PFSK-1 (cell line): Measurements from ENCODE around the gene ZDHHC1.

Source experiments
- FOXP2 ChIP-seq: optimal IDR thresholded peaks from 2 replicates; pipeline ENCODE3; 2011; ENCODE audit warnings: borderline replicate concordance, control low read depth, inconsistent platforms; ENCODE audit not compliant: insufficient read depth; ENCODE audit errors: extremely low read length, extremely low read depth
- POLR2AphosphoS5 ChIP-seq: IDR thresholded peaks from 2 replicates; pipeline ENCODE4 v1.6.1; 2012; ENCODE audit warnings: low read depth, mild to moderate bottlenecking, control low read depth, low read length, moderate library complexity
- SIN3A ChIP-seq: IDR thresholded peaks from 2 replicates; pipeline ENCODE4 v1.6.1; 2012; ENCODE audit warnings: mild to moderate bottlenecking, low read length, moderate library complexity, borderline replicate concordance; ENCODE audit not compliant: insufficient read depth
- TAF1 ChIP-seq: IDR thresholded peaks from 2 replicates; pipeline ENCODE4 v1.6.1; 2012; ENCODE audit warnings: low read length, control low read depth, borderline replicate concordance; ENCODE audit not compliant: insufficient read depth
- TF ChIP-seq, protein P1 (sequence below), 2 experiments: IDR thresholded peaks; 2 replicates each; pipeline versions ENCODE4 v1.6.1 to v1.8.0; 2011 to 2012; ENCODE audit warnings: low read depth in 2 of 2, low read length in 2 of 2, control low read depth in 1 of 2, inconsistent platforms in 1 of 2, mild to moderate bottlenecking in 1 of 2, moderate library complexity in 1 of 2; ENCODE audit not compliant: insufficient read depth in 1 of 2

The ZDHHC1 gene

DNA sequence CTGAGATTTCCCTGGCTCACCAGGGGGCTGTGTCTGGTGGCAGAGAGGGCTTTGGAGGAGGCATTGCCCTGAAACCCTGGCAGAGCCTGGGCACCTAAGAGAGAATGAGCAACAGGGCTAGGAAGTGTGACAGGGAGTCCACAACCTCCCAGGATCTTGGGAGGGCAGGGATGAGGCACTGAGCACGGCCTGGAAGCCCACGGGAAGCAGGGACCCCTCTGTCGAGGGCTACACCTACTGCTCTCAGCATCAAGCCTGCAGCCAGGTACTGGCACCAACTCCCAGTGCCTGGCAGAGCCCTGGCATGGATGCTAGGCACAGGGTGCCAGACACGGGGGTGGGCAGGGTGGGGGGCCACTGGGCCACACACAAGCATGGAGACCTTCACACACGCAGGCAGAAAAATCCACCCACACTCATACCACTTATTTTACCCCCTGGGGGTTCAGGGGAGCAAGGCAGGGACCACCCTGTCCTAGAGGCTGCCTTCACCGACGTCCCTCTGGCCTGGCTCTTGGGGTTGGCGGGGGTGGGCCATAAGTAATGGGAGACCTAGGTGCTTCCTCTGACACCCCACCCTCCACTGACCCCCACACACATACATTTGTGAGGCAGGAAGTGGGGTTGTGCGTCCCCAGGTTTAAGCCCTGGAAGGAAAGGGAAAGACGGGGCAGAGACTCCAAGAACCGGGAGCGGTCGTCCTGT, 13.7 kb upstream of the ZDHHC1 start:
- TF ChIP-seq SIN3A (no peak), FOXP2 (no peak), POLR2AphosphoS5 (no peak), TAF1 (no peak)
- TF ChIP-seq, protein P1, sequence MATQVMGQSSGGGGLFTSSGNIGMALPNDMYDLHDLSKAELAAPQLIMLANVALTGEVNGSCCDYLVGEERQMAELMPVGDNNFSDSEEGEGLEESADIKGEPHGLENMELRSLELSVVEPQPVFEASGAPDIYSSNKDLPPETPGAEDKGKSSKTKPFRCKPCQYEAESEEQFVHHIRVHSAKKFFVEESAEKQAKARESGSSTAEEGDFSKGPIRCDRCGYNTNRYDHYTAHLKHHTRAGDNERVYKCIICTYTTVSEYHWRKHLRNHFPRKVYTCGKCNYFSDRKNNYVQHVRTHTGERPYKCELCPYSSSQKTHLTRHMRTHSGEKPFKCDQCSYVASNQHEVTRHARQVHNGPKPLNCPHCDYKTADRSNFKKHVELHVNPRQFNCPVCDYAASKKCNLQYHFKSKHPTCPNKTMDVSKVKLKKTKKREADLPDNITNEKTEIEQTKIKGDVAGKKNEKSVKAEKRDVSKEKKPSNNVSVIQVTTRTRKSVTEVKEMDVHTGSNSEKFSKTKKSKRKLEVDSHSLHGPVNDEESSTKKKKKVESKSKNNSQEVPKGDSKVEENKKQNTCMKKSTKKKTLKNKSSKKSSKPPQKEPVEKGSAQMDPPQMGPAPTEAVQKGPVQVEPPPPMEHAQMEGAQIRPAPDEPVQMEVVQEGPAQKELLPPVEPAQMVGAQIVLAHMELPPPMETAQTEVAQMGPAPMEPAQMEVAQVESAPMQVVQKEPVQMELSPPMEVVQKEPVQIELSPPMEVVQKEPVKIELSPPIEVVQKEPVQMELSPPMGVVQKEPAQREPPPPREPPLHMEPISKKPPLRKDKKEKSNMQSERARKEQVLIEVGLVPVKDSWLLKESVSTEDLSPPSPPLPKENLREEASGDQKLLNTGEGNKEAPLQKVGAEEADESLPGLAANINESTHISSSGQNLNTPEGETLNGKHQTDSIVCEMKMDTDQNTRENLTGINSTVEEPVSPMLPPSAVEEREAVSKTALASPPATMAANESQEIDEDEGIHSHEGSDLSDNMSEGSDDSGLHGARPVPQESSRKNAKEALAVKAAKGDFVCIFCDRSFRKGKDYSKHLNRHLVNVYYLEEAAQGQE (IDR thresholded peaks at IDR 0.05; ENCODE audit: insufficient read depth in 1 of 2, low read depth in 2 of 2, low read length in 2 of 2): no peak

DNA sequence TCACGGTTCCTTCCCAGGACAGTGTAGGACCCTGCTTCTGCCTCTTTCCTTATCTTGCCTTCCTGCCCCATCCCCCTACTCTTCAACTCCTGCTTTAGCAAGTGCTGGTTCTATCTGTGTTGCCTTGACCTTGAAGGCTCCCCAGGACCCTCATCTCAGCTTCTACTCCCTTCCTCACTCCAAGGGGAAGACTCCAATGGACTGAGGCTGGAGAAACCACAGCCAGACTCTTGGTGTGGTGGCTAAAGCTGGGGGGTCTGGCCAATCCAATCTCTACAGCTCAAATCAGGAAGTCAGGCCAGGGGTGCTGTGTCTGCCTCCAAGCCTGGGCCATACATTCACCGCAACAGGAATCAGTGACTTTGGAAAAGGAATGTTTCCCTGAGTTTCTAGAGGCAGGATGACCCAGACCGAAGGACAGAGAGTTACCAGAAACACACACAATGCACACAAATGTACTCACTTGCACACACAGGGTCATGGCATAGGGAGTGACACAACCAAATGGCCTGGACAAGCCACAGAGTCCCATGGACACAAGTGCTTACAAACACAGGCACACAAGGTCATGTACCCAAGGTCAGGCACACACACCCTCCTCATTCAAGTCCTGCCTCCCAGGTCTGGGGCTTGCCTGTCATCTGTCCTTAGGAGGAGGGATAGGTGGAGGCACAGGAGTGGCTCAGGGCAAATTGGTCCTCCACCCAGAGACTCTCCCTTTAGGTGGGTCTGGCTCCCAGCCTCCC, 12.9 kb upstream of the ZDHHC1 start:
- no peak for TF ChIP-seq FOXP2
- TF ChIP-seq, protein P1 (IDR thresholded peaks at IDR 0.05; ENCODE audit: insufficient read depth in 1 of 2, low read depth in 2 of 2, low read length in 2 of 2): no peak
- TF ChIP-seq TAF1: no peak
- TF ChIP-seq SIN3A: no peak
- TF ChIP-seq POLR2AphosphoS5: no peak

DNA sequence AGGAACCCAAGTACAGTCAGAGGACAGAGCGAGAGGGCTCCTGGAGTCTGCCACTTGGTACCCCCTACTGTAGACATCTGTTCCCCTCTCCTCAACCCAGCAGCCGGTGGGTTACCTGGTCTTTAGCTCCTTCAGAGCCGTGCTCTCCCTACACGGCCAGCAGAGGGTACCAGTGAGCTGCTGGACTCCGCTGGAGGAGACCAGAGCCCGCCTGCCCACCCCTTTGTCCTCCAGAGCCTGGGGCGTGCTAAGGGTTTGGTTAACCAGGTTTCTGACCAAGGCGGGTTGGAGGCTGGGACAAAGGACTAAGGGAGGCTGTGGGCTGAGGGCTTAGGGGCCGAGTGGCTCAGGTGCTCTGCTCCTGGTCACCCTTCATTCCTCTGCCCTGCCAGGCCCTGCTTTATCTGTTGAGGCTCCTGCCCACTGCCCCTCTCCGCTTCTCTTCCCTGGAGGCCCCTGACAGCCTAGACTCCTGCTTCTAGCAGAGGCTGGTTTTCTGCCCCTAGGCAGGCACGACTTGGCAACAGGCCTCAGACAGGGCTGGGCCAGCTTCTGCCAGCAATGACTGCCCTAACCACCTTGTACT, 12.0 kb upstream of the ZDHHC1 start:
- no peak for TF ChIP-seq SIN3A
- TF ChIP-seq POLR2AphosphoS5: no peak
- TF ChIP-seq FOXP2: no peak
- TF ChIP-seq TAF1: no peak
- TF ChIP-seq, protein P1 (IDR thresholded peaks at IDR 0.05; ENCODE audit: insufficient read depth in 1 of 2, low read depth in 2 of 2, low read length in 2 of 2): no peak

DNA sequence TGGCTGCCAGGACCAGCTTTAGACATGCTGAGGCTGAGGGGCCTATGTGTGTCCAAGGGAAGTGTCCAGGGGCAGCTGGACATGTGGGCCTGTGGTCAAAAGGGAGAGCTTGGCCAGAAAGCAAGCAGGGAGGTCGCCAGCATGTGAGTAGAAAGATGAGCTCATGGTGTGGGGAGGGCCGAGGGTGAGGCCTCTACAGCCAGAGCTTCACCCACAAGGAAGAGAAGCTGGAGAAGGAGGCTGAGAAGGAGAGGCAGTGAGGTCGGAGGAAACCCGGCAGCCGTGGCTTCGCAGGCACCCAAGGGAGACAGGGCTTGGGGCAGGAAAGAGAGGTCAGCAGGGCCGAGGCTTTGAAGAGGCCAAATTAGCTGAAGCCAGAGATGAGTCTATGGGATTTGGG, 10.7 kb upstream of the ZDHHC1 start:
- TF ChIP-seq TAF1 (no peak), SIN3A (no peak), POLR2AphosphoS5 (no peak), FOXP2 (no peak)
- TF ChIP-seq, protein P1 (IDR thresholded peaks at IDR 0.05; ENCODE audit: insufficient read depth in 1 of 2, low read depth in 2 of 2, low read length in 2 of 2): no peak
